Ishikawa (cell line): ENCODE data around the gene GDF9.

Source experiments
- CEBPB ChIP-seq: IDR thresholded peaks from 2 replicates; pipeline ENCODE4 v1.6.1; 2012
- EGR1 ChIP-seq: IDR thresholded peaks from 2 replicates; pipeline ENCODE4 v1.6.1; 2012
- EP300 ChIP-seq: IDR thresholded peaks from 2 replicates; pipeline ENCODE4 v1.6.1; 2012; ENCODE audit warnings: borderline replicate concordance
- RAD21 ChIP-seq: IDR thresholded peaks from 2 replicates; pipeline ENCODE4 v1.6.1; 2012; ENCODE audit warnings: low read depth
- TAF1 ChIP-seq: IDR thresholded peaks from 2 replicates; pipeline ENCODE4 v1.6.1; 2012; ENCODE audit warnings: low read depth, mild to moderate bottlenecking
- TEAD4 ChIP-seq: IDR thresholded peaks from 2 replicates; pipeline ENCODE4 v1.6.1; 2012
- YY1 ChIP-seq: IDR thresholded peaks from 2 replicates; pipeline ENCODE4 v1.6.1; 2012; ENCODE audit warnings: low read depth
- TF ChIP-seq, protein P1 (sequence below): IDR thresholded peaks from 2 replicates; pipeline ENCODE4 v1.6.1; 2012; ENCODE audit warnings: low read depth, mild to moderate bottlenecking
- TF ChIP-seq, protein P2 (sequence below): IDR thresholded peaks from 2 replicates; pipeline ENCODE4 v1.6.1; 2012
- TF ChIP-seq, protein P3 (sequence below): IDR thresholded peaks from 2 replicates; pipeline ENCODE4 v1.6.1; 2012

DNA sequence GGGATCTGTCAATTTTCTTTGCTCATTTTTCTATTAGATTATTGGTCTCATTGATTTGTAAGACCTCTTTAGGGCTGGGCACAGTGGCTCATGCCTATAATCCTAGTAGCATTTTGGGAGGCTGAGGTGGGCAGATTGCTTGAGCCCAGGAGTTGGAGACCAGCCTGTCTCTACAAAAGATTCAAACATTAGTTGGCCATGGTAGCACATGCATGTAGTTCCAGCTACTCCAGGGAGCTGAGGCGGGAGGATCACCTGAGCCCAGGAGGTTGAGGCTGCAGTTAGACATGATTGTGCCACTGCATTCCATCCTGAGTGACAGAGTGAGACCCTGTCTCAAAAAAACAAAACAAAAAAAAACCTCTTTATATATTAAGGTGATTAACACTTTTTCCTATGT is 29.4 kb downstream of the GDF9 start:
- TF ChIP-seq RAD21 (no peak), EGR1 (no peak), TAF1 (no peak), CEBPB (no peak), EP300 (no peak), TEAD4 (no peak), YY1 (no peak)
- TF ChIP-seq, protein P1, sequence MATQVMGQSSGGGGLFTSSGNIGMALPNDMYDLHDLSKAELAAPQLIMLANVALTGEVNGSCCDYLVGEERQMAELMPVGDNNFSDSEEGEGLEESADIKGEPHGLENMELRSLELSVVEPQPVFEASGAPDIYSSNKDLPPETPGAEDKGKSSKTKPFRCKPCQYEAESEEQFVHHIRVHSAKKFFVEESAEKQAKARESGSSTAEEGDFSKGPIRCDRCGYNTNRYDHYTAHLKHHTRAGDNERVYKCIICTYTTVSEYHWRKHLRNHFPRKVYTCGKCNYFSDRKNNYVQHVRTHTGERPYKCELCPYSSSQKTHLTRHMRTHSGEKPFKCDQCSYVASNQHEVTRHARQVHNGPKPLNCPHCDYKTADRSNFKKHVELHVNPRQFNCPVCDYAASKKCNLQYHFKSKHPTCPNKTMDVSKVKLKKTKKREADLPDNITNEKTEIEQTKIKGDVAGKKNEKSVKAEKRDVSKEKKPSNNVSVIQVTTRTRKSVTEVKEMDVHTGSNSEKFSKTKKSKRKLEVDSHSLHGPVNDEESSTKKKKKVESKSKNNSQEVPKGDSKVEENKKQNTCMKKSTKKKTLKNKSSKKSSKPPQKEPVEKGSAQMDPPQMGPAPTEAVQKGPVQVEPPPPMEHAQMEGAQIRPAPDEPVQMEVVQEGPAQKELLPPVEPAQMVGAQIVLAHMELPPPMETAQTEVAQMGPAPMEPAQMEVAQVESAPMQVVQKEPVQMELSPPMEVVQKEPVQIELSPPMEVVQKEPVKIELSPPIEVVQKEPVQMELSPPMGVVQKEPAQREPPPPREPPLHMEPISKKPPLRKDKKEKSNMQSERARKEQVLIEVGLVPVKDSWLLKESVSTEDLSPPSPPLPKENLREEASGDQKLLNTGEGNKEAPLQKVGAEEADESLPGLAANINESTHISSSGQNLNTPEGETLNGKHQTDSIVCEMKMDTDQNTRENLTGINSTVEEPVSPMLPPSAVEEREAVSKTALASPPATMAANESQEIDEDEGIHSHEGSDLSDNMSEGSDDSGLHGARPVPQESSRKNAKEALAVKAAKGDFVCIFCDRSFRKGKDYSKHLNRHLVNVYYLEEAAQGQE: no peak
- TF ChIP-seq, protein P2, sequence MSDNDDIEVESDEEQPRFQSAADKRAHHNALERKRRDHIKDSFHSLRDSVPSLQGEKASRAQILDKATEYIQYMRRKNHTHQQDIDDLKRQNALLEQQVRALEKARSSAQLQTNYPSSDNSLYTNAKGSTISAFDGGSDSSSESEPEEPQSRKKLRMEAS: no peak
- TF ChIP-seq, protein P3, sequence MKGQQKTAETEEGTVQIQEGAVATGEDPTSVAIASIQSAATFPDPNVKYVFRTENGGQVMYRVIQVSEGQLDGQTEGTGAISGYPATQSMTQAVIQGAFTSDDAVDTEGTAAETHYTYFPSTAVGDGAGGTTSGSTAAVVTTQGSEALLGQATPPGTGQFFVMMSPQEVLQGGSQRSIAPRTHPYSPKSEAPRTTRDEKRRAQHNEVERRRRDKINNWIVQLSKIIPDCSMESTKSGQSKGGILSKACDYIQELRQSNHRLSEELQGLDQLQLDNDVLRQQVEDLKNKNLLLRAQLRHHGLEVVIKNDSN: no peak
